Keratinocyte (primary cell): ENCODE data around the gene TMA7. TPM values are rescaled to one million over a fixed set of nuclear protein-coding genes. Genes with fewer than 3 reads are reported as not detected.

Source experiments
- DNase-seq: peaks from one replicate; pipeline ENCODE4 v3.0.0-alpha.2; 2011; ENCODE audit warnings: low read depth, missing footprints, low spot score
- FAIRE-seq: peaks from 2 replicates; lab custom pipeline; 2011; peaks lifted over from hg19 to GRCh38; lab: Jason Lieb, UNC
- H2AFZ ChIP-seq: 2 replicates; pipeline ENCODE4 v1.6.0; 2012; ENCODE audit warnings: low read length, control low read depth, inconsistent platforms; ENCODE audit not compliant: control insufficient read depth
- H3K27ac ChIP-seq: 2 replicates; pipeline ENCODE4 v1.5.1; 2011; ENCODE audit warnings: low read length; ENCODE audit not compliant: control insufficient read depth, insufficient read depth
- H3K27me3 ChIP-seq: 3 replicates; pipeline ENCODE4 v1.6.0; 2011; ENCODE audit warnings: low read length; ENCODE audit not compliant: control insufficient read depth, insufficient read depth; ENCODE audit errors: extremely low read depth
- H3K36me3 ChIP-seq, 2 experiments: 2 replicates in 1 of 2; 3 replicates in 1 of 2; pipeline ENCODE4 v1.5.1; 2011; ENCODE audit warnings: low read length in 2 of 2, mild to moderate bottlenecking in 1 of 2; ENCODE audit not compliant: control insufficient read depth in 2 of 2, insufficient read depth in 2 of 2; ENCODE audit errors: extremely low read depth in 1 of 2
- H3K4me1 ChIP-seq: 3 replicates; pipeline ENCODE4 v1.5.1; 2011; ENCODE audit warnings: low read length; ENCODE audit not compliant: control insufficient read depth, insufficient read depth; ENCODE audit errors: extremely low read depth
- H3K4me2 ChIP-seq: 3 replicates; pipeline ENCODE4 v1.6.0; 2011; ENCODE audit warnings: low read depth, low read length; ENCODE audit not compliant: control insufficient read depth, insufficient read depth; ENCODE audit errors: extremely low read depth
- H3K4me3 ChIP-seq, 3 experiments: fragments of 200-600 bp in 1 of 3; sonication (generic) in 1 of 3; 2 replicates in 2 of 3; 3 replicates in 1 of 3; pipeline ENCODE4 v1.5.1; 2011 to 2016; ENCODE audit warnings: low read length in 3 of 3, mild to moderate bottlenecking in 3 of 3, control low read depth in 2 of 3, inconsistent platforms in 1 of 3, low read depth in 1 of 3, mixed read lengths in 1 of 3, mixed run types in 1 of 3, moderate library complexity in 1 of 3; ENCODE audit not compliant: control insufficient read depth in 2 of 3, insufficient read depth in 2 of 3; ENCODE audit errors: extremely low read depth in 1 of 3
- H3K79me2 ChIP-seq: 2 replicates; pipeline ENCODE4 v1.6.0; 2012; ENCODE audit warnings: low read length; ENCODE audit not compliant: control insufficient read depth, insufficient read depth
- H3K9ac ChIP-seq: 3 replicates; pipeline ENCODE4 v1.6.0; 2011; ENCODE audit warnings: low read length; ENCODE audit not compliant: control insufficient read depth, insufficient read depth; ENCODE audit errors: extremely low read depth
- H3K9me1 ChIP-seq: 3 replicates; pipeline ENCODE4 v1.6.0; 2011; ENCODE audit warnings: low read length; ENCODE audit not compliant: control insufficient read depth, insufficient read depth; ENCODE audit errors: extremely low read depth
- H3K9me3 ChIP-seq: 2 replicates; pipeline ENCODE4 v1.5.1; 2012; ENCODE audit warnings: low read depth, low read length; ENCODE audit not compliant: control insufficient read depth
- H4K20me1 ChIP-seq: 3 replicates; pipeline ENCODE4 v1.6.0; 2011; ENCODE audit warnings: low read length; ENCODE audit not compliant: control insufficient read depth, insufficient read depth; ENCODE audit errors: extremely low read depth
- CTCF ChIP-seq, 3 experiments: IDR thresholded peaks in 1 of 3; conservative IDR thresholded peaks in 1 of 3; optimal IDR thresholded peaks in 1 of 3; 2 replicates in 2 of 3; 3 replicates in 1 of 3; pipeline versions ENCODE3 to v1.5.1; 2011; ENCODE audit warnings: low read length in 3 of 3, mild to moderate bottlenecking in 3 of 3, moderate library complexity in 2 of 3, control low read depth in 1 of 3, inconsistent platforms in 1 of 3; ENCODE audit not compliant: insufficient read depth in 2 of 3; ENCODE audit errors: extremely low read depth in 1 of 3
- EZH2 ChIP-seq: IDR thresholded peaks from one replicate; pipeline ENCODE4 v1.6.1; 2012; ENCODE audit warnings: inconsistent platforms, mild to moderate bottlenecking, low read length, moderate library complexity
- dilution Hi-C: fragments of 300-500 bp; cut with MboI; formaldehyde crosslinking; loops from one replicate; pipeline ENCODE4 v1.7.0; 2020; ENCODE audit warnings: low sequenced_read_pairs; ENCODE audit not compliant: extremely low pct_ligation_motif_present
- polyA plus RNA-seq, 5 experiments: library from polyadenylated mRNA; depleted of rRNA in 3 of 5; stranded (reverse) in 3 of 5; stranded (forward) in 1 of 5; unstranded in 1 of 5; fragments of >200 nt; gene quantifications; 1 replicate in 1 of 5; 2 replicates in 3 of 5; 3 replicates in 1 of 5; pipeline versions ENCODE4 v1.2.1 to v1.2.3, GENCODE V29; 2011 to 2012; ENCODE audit warnings: missing spikeins in 2 of 5, low read depth in 1 of 5, low replicate concordance in 1 of 5

Gene TMA7
- polyA plus RNA-seq, 1 donor (not counting 4 experiments of a cell fraction or from before 2014, with no cell fraction given), result 418 TPM

- FAIRE-seq, result no peak
- Histone ChIP-seq H3K4me1 (peaks cover 23% of the 10 kb centered on the region), H3K9me3 (no peaks in the 10 kb centered on the region), H3K36me3 (peaks cover 50 to 74% of the 10 kb centered on the region in 2 experiments), H3K4me3 (no peak overlapping the region), H3K27me3 (no peaks in the 10 kb centered on the region), H3K27ac (no peak overlapping the region), H4K20me1 (peaks cover 3% of the 10 kb centered on the region), H3K9ac (no peak overlapping the region), H3K9me1 (no peaks in the 10 kb centered on the region), H3K4me2 (no peak overlapping the region), H2AFZ (no peak overlapping the region), H3K79me2 (no peaks in the 10 kb centered on the region)
- no peak for DNase-seq
- dilution Hi-C loops, result no loop called here
- TF ChIP-seq EZH2 (no peak), CTCF (optimal IDR thresholded peaks at IDR 0.05 in 1 of 3, IDR thresholded peaks at IDR 0.05 in 1 of 3, conservative IDR thresholded peaks at IDR 0.05 in 1 of 3; ENCODE audit: extremely low read depth in 1 of 3, insufficient read depth in 2 of 3, low read length in 3 of 3) (no peak)
Observed at GRCh38 chr3:48405343-48405881, 34.6 kb upstream of the TMA7 start.

DNA sequence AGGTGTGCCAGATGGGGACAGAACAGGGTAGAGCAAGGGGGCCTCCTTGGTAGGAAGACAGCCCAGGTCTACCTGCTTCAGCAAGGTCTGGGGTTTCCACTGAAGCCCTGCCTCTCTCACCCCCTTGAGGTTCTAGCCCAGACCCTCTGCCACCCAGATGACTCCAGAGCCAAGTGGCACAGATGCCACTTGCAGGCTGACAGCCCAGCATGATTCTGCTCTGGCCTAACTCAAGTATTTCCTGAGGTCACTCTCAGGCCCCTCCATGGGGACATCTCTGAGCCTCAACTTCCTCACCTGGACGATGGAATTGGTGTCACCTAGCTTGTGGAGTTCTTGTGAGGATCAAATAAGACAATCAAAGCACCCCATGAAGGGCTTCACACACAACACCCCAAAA lies 34.1 kb upstream of the TMA7 start:
- dilution Hi-C loops, result no loop called here
- no peak for TF ChIP-seq CTCF (optimal IDR thresholded peaks at IDR 0.05 in 1 of 3, IDR thresholded peaks at IDR 0.05 in 1 of 3, conservative IDR thresholded peaks at IDR 0.05 in 1 of 3; ENCODE audit: extremely low read depth in 1 of 3, insufficient read depth in 2 of 3, low read length in 3 of 3)
- no peak for TF ChIP-seq EZH2
- H3K9ac ChIP-seq, result no peak overlapping the region
- DNase-seq, result no peak
- no peak overlapping the region for H3K27ac ChIP-seq
- H3K9me3 ChIP-seq, result no peaks in the 10 kb centered on the region
- no peak overlapping the region for H3K4me2 ChIP-seq
- H3K27me3 ChIP-seq, result no peaks in the 10 kb centered on the region
- H3K36me3 ChIP-seq, result peaks cover 55 to 79% of the 10 kb centered on the region in 2 experiments
- no peak overlapping the region for H3K4me3 ChIP-seq
- FAIRE-seq, result no peak
- peaks cover 3% of the 10 kb centered on the region for H4K20me1 ChIP-seq
- H3K9me1 ChIP-seq, result no peaks in the 10 kb centered on the region
- H3K4me1 ChIP-seq, result peaks cover 22% of the 10 kb centered on the region
- H3K79me2 ChIP-seq, result no peaks in the 10 kb centered on the region
- no peak overlapping the region for H2AFZ ChIP-seq
